Ovary (tissue), 9 donors: ENCODE data around the gene ZNF699. TPM values are rescaled to one million over a fixed set of nuclear protein-coding genes. Genes with fewer than 3 reads are reported as not detected.
"Not testable (repeated sequence)": the region's sequence is repeated elsewhere in the genome, so short reads cannot be mapped to it uniquely, and the experiment has no call there.

Source experiments
- DNase-seq, 5 donors: peaks; one replicate each; pipeline ENCODE4 v3.0.0-alpha.2; 2019 to 2020
- H3K27ac ChIP-seq, 2 donors: fragments of 200-600 bp; one replicate each; pipeline versions ENCODE4 v1.5.1 to v1.8.0; 2019 to 2022
- H3K27me3 ChIP-seq: fragments of 200-600 bp; one replicate; pipeline ENCODE4 v1.8.0; 2022
- H3K36me3 ChIP-seq: fragments of 200-600 bp; sonication (generic); one replicate; pipeline ENCODE4 v1.5.1; 2019
- H3K4me1 ChIP-seq: one replicate; pipeline ENCODE4 v1.8.1; 2013; ENCODE audit warnings: mild to moderate bottlenecking, moderate library complexity; ENCODE audit not compliant: insufficient read depth
- H3K4me3 ChIP-seq: fragments of 200-600 bp; sonication (generic); one replicate; pipeline ENCODE4 v1.5.1; 2017
- H3K9me3 ChIP-seq, 2 donors: fragments of 200-600 bp in 1 of 2; sonication (generic) in 1 of 2; one replicate each; pipeline versions ENCODE4 v1.5.1 to v1.8.1; 2013 to 2019; ENCODE audit warnings: mild to moderate bottlenecking in 1 of 2, moderate library complexity in 1 of 2
- EP300 ChIP-seq: sonication (generic); formaldehyde crosslinking; IDR thresholded peaks from one replicate; pipeline ENCODE4 v1.6.1; 2017; ENCODE audit warnings: antibody characterized with exemption
- POLR2A ChIP-seq: fragments of 450-650 bp; IDR thresholded peaks from one replicate; pipeline ENCODE4 v1.6.1; 2017; ENCODE audit warnings: antibody characterized with exemption, mild to moderate bottlenecking, moderate library complexity
- WGBS, 3 donors: extraction: QIAGEN DNeasy Blood & Tissue Kit in 1 of 3; methylation state at CpG; one replicate each; pipeline versions ENCODE4 v1.1.5 to v1.1.7; 2013 to 2017; 5-methylcytosine and 5-hydroxymethylcytosine counted together
- intact Hi-C, 4 donors: fragments of 100-400 bp; cut with DNase I; formaldehyde crosslinking; loops; one replicate each; pipeline versions ENCODE4 v1.11.0 to v1.15.1; 2022 to 2023
- polyA plus RNA-seq, 2 donors: library from polyadenylated mRNA; stranded (reverse); fragments of 200-250 nt in 1 of 2; fragments of 350-450 nt in 1 of 2; fragmentation: Illumina TruSeq in 1 of 2; extraction: RNeasy Lipid Tissue Mini Kit (QIAGEN cat#74804) in 1 of 2; gene quantifications; one replicate each; pipeline ENCODE4 v1.2.3, GENCODE V29; 2013 to 2014
- total RNA-seq, 7 donors: library from RNA; depleted of rRNA in 2 of 7; stranded (reverse); fragments of >200 nt in 2 of 7; fragmentation: NEBNext Ultra II Directional in 3 of 7; extraction: Animal tissue kit (Norgen Biotek cat#: 25700) in 3 of 7; gene quantifications; one replicate each; pipeline versions ENCODE4 v1.1.0 to v1.2.4, GENCODE V29; 2016 to 2023
- TF ChIP-seq, protein P1 (sequence below), 3 donors: fragments of 450-650 bp in 2 of 3; fragments of 200-600 bp in 1 of 3; IDR thresholded peaks; one replicate each; pipeline versions ENCODE4 v1.5.1 to v1.8.0; 2016 to 2022; ENCODE audit warnings: antibody characterized with exemption in 3 of 3, mild to moderate bottlenecking in 1 of 3
- donor health status: DM: no; HTN: no; CAD: no; lungs with moderate emphysema.
- donor health status: DM: no; HTN: no; CAD: no.
- donor health status: Bipolar disorder and iron deficiency.
- donor health status: DM: yes; HTN: yes; CAD: no.
- donor health status: DM: no; HTN: no; CAD: no.
- donor health status: DM: yes; HTN: yes; CAD: no.

ZNF699 gene
- total and polyA plus RNA-seq, 9 donors, result 3.6 to 31.2 (median 11.3) TPM

GRCh38 chr19:9306443-9306842 lies 3.2 kb downstream of the ZNF699 start:
- intact Hi-C loops, result loop anchor here in 1 of 4 donors (10.0 kb wide), 1 partner anchor 278 kb away; the partner anchor contains the start of gene ZNF121
- Histone ChIP-seq H3K4me3 (no peak overlapping the region), H3K9me3 (peaks cover 0 to 29% of the 10 kb centered on the region in 2 donors)

DNA sequence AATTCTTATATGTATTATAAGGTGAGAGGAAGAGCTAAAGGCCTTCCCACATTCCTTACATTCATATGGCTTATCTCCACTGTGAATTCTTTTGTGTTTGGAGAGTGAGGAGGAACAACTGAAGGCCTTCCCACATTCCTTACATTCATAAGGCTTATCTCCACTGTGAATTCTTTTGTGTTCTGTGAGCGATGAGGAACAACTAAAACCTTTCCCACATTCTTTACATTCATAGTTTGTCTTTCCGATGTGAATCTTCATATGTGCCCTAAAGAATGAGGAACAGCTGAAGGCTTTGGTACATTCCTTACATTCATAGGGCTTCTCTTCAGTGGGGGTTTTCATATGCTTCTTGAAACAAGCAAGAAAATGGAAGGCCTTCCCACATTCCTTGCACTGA lies 13.3 kb downstream of the ZNF699 start:
- intact Hi-C loops, result loop anchor here in 1 of 4 donors (10.0 kb wide), 1 partner anchor 48 kb away; no protein-coding TSS in a partner anchor
- H3K4me1 ChIP-seq, result no peaks in the 10 kb centered on the region
- no peak for DNase-seq
- no peak overlapping the region for H3K4me3 ChIP-seq
- WGBS, 3 donors, result 88 to 94% (median 90%) methylated on average over 2 of the region's 2 CpGs
- H3K27me3 ChIP-seq, result no peaks in the 10 kb centered on the region
- H3K36me3 ChIP-seq, result peaks cover 2% of the 10 kb centered on the region
- H3K9me3 ChIP-seq, result peaks cover 18 to 79% of the 10 kb centered on the region in 2 donors
- H3K27ac ChIP-seq, result no peak overlapping the region
- TF ChIP-seq POLR2A (no peak), EP300 (no peak)
- TF ChIP-seq, protein P1, sequence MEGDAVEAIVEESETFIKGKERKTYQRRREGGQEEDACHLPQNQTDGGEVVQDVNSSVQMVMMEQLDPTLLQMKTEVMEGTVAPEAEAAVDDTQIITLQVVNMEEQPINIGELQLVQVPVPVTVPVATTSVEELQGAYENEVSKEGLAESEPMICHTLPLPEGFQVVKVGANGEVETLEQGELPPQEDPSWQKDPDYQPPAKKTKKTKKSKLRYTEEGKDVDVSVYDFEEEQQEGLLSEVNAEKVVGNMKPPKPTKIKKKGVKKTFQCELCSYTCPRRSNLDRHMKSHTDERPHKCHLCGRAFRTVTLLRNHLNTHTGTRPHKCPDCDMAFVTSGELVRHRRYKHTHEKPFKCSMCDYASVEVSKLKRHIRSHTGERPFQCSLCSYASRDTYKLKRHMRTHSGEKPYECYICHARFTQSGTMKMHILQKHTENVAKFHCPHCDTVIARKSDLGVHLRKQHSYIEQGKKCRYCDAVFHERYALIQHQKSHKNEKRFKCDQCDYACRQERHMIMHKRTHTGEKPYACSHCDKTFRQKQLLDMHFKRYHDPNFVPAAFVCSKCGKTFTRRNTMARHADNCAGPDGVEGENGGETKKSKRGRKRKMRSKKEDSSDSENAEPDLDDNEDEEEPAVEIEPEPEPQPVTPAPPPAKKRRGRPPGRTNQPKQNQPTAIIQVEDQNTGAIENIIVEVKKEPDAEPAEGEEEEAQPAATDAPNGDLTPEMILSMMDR (IDR thresholded peaks at IDR 0.05), result no peak

More at GRCh38 chr19:9306443-9306842, 3.2 kb downstream of the ZNF699 start:
- 91 to 100% (median 98%) methylated on average over 1 of the region's 1 CpG for WGBS, 3 donors
- peaks cover 4% of the 10 kb centered on the region for H3K36me3 ChIP-seq
- DNase-seq, result no peak
- H3K27ac ChIP-seq, result no peak overlapping the region
- peaks cover 1% of the 10 kb centered on the region for H3K4me1 ChIP-seq
- H3K27me3 ChIP-seq, result no peaks in the 10 kb centered on the region
- TF ChIP-seq, protein P1 (IDR thresholded peaks at IDR 0.05), result no peak
- TF ChIP-seq EP300 (no peak), POLR2A (no peak)

DNA sequence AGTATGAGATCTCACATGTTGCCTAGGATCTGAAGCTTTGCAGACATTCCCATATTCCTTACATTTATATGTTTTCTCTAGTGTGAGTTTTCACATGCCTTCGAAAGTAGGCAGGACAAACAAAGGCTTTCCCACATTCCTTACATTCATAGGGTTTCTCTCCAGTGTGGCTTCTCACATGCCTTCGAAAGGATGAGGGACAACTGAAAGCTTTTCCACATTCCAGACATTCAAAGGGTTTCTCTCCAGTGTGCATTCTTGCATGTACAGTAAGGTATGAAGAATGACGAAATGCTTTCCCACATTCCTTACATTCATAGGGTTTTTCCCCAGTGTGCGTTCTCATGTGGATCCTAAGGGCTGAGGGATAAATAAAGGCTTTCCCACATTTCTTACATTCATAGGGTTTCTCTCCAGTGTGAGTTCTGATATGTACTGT lies 14.2 kb downstream of the ZNF699 start:
- Histone ChIP-seq H3K4me1 (no peaks in the 10 kb centered on the region), H3K9me3 (peaks cover 18 to 70% of the 10 kb centered on the region in 2 donors), H3K36me3 (peaks cover 2% of the 10 kb centered on the region), H3K27ac (no peak overlapping the region), H3K27me3 (no peaks in the 10 kb centered on the region), H3K4me3 (no peak overlapping the region)
- no peak for DNase-seq
- 97 to 100% (median 98%) methylated on average over 4 of the region's 4 CpGs for WGBS, 3 donors
- no peak for TF ChIP-seq POLR2A
- TF ChIP-seq, protein P1 (IDR thresholded peaks at IDR 0.05), result no peak
- no peak for TF ChIP-seq EP300
- intact Hi-C loops, result loop anchor here in 1 of 4 donors (10.0 kb wide), 1 partner anchor 49 kb away; no protein-coding TSS in a partner anchor

- Histone ChIP-seq H3K4me3 (no peak overlapping the region), H3K27ac (no peak overlapping the region), H3K4me1 (no peaks in the 10 kb centered on the region), H3K9me3 (peaks cover 0 to 35% of the 10 kb centered on the region in 2 donors), H3K27me3 (no peaks in the 10 kb centered on the region), H3K36me3 (peaks cover 2% of the 10 kb centered on the region)
- DNase-seq, result no peak
- WGBS, 3 donors, result 92 to 98% (median 97%) methylated on average over 2 of the region's 2 CpGs
- TF ChIP-seq POLR2A, result no peak
- no peak for TF ChIP-seq EP300
- TF ChIP-seq, protein P1 (IDR thresholded peaks at IDR 0.05), result no peak
- intact Hi-C loops, result no loop called here
Observed at GRCh38 chr19:9289231-9289884, 20.3 kb downstream of the ZNF699 start.

DNA sequence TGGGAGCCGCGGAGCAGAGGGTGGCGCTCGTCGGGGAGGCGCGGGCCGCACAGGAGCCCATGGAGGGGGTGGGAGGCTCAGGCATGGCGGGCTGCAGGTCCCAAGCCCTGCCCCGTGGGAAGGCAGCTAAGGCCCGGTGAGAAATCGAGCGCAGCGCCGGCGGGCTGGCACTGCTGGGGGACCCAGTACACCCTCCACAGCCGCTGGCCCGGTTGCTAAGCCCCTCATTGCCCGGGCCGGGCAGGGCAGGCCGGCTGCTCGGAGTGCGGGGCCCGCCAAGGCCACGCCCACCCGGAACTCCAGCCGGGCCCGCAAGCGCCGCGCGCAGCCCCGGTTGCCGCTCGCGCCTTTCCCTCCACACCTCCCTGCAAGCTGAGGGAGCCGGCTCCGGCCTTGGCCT lies 26.2 kb downstream of the ZNF699 start:
- intact Hi-C loops, H3K27me3 ChIP-seq, H3K27ac ChIP-seq, H3K4me1 ChIP-seq, DNase-seq, H3K36me3 ChIP-seq, H3K4me3 ChIP-seq: not testable (repeated sequence)
- WGBS, 3 donors, result 8 to 26% (median 10%) methylated on average over 4 to 38 of the region's 38 CpGs
- peaks cover 0 to 16% of the 10 kb centered on the region in 2 donors for H3K9me3 ChIP-seq
